IPS-NIHi7 (cell line): ENCODE results near the gene CHD1.

Experiments
- DNase-seq: peaks from one replicate; pipeline ENCODE4 v3.0.0; 2012; ENCODE audit warnings: mixed read lengths; ENCODE audit errors: extremely low spot score

The CHD1 gene

DNA sequence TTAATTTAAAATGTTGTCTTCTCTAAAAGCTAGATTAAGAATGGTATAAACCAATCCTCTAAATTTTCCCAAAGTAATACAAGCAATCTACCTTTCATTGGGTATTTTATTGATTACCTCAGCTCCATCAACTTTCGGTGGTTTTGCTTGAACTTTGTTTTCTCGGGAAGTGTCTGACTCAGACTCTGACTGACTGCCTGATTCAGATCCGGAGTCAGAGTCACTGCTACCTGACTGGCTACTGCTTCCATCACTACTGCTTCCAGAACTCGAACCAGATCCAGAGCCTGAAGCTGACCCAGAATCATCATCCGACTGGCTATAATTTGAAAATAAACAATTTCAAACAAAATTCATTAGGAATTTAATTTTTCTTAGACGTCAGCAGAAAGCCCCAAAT, 24.0 kb downstream of the CHD1 start:
- no peak for DNase-seq

DNA sequence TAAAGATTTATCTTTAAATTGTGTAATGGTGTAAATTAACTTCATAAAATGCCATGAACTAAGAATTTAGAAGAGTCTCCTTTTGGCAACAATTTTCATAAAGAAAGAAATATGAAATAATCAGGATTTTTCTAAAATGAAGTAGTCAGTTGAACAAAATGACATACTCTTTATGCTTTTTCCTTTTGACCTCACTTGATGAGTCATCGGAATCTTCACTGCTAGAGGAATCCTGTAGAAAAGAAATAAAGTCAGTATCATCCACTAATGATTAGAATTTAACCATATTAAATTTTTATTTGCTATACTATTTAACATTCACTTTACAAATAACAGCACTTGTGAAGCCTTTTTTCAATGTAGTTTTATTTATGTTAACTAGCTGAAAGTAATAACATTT, 26.1 kb downstream of the CHD1 start:
- DNase-seq: no peak

GRCh38 chr5:98899456-98899855, 29.4 kb downstream of the CHD1 start:
- DNase-seq: no peak

- no peak for DNase-seq
Observed at GRCh38 chr5:98898743-98899142, 30.1 kb downstream of the CHD1 start.

DNA sequence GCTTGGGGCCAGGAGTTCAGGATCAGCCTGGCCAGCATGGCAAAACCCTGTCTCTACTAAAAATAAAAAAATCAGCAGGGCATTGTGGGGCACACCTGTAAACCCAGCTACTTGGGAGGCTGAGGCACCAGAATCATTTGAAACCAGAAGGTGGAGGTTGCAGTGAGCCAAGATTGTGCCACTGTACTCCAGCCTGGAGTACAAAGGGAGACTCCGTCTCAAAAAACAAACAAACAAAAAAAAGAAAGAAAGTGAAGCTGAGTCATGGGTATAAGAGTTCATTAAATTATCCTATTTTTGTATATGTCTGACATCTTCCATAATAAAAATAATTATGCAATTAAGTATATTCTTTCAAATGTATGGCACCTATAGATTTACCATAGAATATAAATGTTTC, 37.2 kb downstream of the CHD1 start:
- no peak for DNase-seq

GRCh38 chr5:98880598-98880997, 48.2 kb downstream of the CHD1 start:
- no peak for DNase-seq

- no peak for DNase-seq
Observed at GRCh38 chr5:98880151-98880550, 48.7 kb downstream of the CHD1 start.

DNA sequence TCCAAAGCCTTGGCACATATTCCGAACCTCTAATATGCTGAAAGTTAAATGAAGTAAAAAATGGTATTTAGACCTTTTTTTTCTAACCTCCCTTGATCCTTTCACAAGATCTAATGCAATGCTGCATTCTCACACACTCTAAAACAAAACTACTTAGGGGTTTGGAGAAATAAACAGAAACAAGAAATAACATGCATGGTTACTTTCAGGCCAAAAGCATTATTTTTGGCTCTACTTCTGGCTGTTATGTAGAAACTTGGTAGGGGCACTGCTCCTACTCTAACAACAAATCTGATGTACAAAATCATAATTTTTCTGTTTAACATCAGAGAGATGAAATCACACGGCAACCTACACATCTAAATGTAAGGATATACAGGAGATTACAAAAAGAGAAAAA, 51.2 kb downstream of the CHD1 start:
- no peak for DNase-seq

DNA sequence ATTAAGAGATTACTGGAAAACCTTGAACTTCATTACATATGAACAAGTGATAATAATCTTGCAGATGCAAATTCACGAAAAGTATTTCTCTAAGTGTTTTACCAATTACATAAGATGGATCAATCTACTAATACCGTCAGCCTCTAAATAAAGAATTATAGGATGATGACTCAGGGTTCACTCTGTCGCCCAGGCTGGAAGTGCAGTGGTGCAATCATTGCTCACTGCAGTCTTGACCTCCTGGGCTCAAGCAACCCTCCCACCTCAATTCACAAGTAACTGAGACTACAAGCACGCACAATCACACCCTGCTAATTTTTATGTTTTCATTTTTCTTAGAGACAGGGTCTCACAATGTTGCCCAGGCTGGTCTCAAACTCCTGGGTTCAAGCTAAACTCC, 56.1 kb downstream of the CHD1 start:
- no peak for DNase-seq

DNA sequence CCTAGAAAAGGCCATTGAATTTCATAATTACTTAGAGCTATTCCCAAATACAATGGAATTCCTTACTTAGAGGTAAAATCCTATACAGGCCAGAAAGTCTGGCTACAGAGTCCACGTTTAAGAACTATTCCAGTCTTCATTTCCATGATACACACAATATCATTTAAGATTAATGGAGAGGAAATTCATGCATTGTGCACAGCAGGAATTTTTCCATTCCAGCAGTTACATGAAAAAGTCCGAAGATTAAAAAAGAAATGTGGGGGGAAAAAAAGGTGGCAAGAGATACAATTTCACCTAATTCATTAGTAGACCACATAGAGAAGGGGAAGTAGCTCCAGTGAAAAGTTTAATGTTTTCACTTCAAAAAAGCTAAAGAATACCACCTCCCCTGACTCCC, 63.1 kb downstream of the CHD1 start:
- DNase-seq: no peak

GRCh38 chr5:98847054-98847453, 81.8 kb downstream of the CHD1 start:
- no peak for DNase-seq

DNA sequence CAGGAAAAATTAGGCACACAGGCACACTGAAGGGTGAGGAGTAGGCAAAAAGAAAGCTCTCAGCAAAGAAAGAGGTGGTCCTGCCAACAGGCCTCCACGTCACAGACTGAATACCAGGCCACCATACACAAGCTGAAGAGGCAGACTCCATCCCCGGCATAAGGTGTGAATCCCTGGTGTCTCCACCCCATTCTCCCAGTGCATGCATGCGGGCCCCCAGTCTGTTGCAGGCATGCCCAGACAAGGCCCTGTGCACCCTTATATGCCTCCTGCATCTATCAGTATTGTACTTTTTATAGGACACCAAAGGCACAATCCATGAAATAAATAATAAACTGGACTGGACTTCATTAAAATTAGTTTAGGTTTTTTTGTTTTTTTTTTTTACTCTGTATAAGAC, 82.3 kb downstream of the CHD1 start:
- no peak for DNase-seq

GRCh38 chr5:98845878-98846277, 82.9 kb downstream of the CHD1 start:
- DNase-seq: no peak

DNA sequence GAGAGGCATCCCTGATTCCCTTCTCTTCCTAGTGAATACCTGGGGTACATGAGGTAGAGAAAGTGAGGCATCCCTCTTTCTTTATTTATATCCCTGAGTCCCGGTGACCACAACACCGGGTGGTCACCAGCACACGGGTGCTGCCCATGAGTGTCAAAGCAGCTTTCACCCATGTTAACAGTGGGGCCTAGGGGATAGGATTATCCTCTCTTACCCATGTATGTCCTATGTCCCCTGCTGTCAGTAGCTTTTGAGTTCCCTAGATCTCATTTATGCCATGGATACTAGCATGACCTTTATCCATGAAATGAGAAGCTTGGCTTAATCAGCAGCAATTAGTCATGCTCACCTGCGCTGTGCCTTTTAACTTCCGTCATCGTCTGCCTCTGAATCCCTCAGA, 83.9 kb downstream of the CHD1 start:
- no peak for DNase-seq

DNA sequence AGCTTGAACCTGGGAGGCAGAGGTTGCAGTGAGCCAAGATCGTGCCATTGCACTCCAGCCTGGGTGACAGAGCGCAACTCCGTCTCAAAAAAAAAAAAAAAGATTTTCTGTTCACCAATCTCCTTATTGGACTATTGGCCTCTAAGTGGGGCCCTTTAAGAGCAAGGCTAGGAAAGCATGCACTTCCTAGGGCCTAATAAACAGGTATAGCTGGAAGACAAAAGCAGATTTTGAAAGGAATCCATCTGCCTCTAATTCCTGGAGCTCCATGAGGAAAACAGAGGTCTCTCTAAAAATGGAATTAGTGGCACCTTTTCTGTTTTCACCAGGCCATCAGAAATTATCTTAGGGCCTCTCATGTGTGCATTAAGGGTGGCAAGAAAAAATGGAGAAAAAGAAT, 85.3 kb downstream of the CHD1 start:
- DNase-seq: no peak

DNA sequence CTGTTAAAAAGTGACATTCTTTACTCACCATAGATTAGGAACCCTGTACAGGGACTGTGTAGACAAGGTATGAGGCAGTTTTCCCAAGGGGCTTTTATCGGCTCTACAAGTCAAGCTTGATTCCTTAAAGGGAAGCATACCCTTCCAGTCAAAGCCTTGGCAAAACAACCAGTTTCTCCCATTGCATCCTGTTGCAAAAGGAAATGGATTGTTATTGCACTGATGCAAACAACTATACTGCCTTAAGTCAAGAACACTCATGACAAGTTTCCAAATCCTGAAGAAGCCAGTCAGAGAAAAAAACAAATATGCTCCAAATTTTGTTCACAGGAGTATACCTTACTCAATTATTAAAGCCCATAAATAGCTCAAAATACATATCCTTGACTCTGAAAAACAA, 87.9 kb downstream of the CHD1 start:
- DNase-seq: no peak

GRCh38 chr5:98839469-98840383, 89.1 kb downstream of the CHD1 start:
- peak; percentile 10 for DNase-seq

GRCh38 chr5:98836175-98836574, 92.6 kb downstream of the CHD1 start:
- no peak for DNase-seq

DNA sequence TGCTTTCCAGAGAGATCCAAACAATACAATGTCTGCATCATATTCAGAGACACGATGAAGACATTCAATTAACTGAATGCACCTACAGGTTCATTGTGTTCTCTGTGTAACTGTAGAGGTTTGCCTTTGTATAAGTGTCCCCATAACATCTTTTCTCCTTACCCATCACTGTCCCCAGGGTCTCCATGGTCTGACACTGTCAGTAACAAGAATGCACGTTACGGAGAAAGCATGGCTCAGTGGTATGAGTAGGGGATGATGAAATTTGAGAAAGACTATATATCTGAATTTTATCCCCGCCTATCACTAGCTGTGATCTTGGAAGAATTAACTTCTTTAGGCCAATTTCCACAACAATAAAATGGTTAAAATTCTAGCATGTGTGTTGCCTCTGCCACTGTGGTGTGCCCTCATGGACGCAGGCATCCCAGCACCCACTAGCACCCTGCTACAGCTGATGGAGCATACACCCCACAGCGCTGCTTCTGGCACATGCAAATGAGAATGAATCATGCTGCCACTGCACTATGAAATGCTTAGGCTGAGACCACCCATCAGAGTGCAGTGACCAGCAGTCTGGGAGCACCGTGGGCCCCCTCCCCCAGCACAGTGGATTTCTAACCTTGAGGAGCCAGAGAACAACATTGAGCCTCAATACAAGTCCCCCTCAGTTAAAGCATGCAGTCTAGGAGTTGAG, 101.1 kb downstream of the CHD1 start:
- DNase-seq: no peak

- peak; percentile 51 for DNase-seq
Observed at GRCh38 chr5:98827161-98827560, 101.6 kb downstream of the CHD1 start.

- DNase-seq: no peak
Observed at GRCh38 chr5:98825582-98826375, 103.0 kb downstream of the CHD1 start.

GRCh38 chr5:98816582-98817222, 112.1 kb downstream of the CHD1 start:
- DNase-seq: no peak
